HG03066 (cell line): ENCODE results near the gene DCAF12L2.
"Not testable (repeated sequence)": the region's sequence is repeated elsewhere in the genome, so short reads cannot be mapped to it uniquely, and the experiment has no call there.

ENCODE experiments used
- ATAC-seq: cut with Tn5 transposase; IDR thresholded peaks from one replicate; pipeline ENCODE4 v1.9.1; 2021; ENCODE audit warnings: low read depth; ENCODE audit not compliant: unreplicated experiment

Gene DCAF12L2

GRCh38 chrX:126165721-126166461, at the start of gene DCAF12L2:
Gene DCAF12L2 (minus strand): TSS chrX:126166289. CDS start chrX:126165924, 365 bp downstream.
- ATAC-seq = no peak

GRCh38 chrX:126190888-126191287, 24.8 kb upstream of the DCAF12L2 start:
- not testable (repeated sequence) for ATAC-seq

- no peak for ATAC-seq
These were observed 11.2 kb upstream of the DCAF12L2 start for GRCh38 chrX:126177133-126177840.

- ATAC-seq = no peak
These were observed 4.6 kb upstream of the DCAF12L2 start for GRCh38 chrX:126170720-126171119.

GRCh38 chrX:126167560-126167959, 1.5 kb upstream of the DCAF12L2 start:
- ATAC-seq = no peak

GRCh38 chrX:126165401-126165720, 728 bp downstream of the DCAF12L2 start:
- no peak for ATAC-seq

GRCh38 chrX:126164689-126165400, 1.2 kb downstream of the DCAF12L2 start:
- ATAC-seq = no peak

GRCh38 chrX:126164226-126164625, 1.9 kb downstream of the DCAF12L2 start:
- ATAC-seq = no peak

GRCh38 chrX:126141014-126141413, 25.1 kb downstream of the DCAF12L2 start:
- no peak for ATAC-seq

GRCh38 chrX:126137899-126138298, 28.2 kb downstream of the DCAF12L2 start:
- no peak for ATAC-seq

GRCh38 chrX:126124721-126125120, 41.4 kb downstream of the DCAF12L2 start:
- no peak for ATAC-seq
